Thoracic aorta (tissue), 2 donors: Measurements from ENCODE around the gene SMC4. TPM values are rescaled to one million over a fixed set of nuclear protein-coding genes. Genes with fewer than 3 reads are reported as not detected.
"Not testable (repeated sequence)": the region's sequence is repeated elsewhere in the genome, so short reads cannot be mapped to it uniquely, and the experiment has no call there.

Experiments
- ATAC-seq: fragments of 150-250 bp; one replicate; pipeline ENCODE4 v1.8.0; 2017; ENCODE audit warnings: low read depth; ENCODE audit not compliant: insufficient number of reproducible peaks, low FRiP score
- DNase-seq: peaks from one replicate; pipeline ENCODE4 v3.0.0-alpha.2; 2020; ENCODE audit warnings: low spot score
- H3K27ac ChIP-seq, 2 donors: fragments of 200-600 bp; sonication (generic); 1 replicate in 1 of 2; 2 replicates in 1 of 2; pipeline ENCODE4 v1.5.1; 2016; ENCODE audit warnings: mild to moderate bottlenecking in 2 of 2, moderate library complexity in 2 of 2
- H3K27me3 ChIP-seq: fragments of 200-600 bp; sonication (generic); replicated peaks from 2 replicates; pipeline ENCODE4 v1.6.0; 2016; ENCODE audit warnings: mild to moderate bottlenecking; ENCODE audit not compliant: insufficient read depth
- H3K36me3 ChIP-seq: fragments of 200-600 bp; sonication (generic); one replicate; pipeline ENCODE4 v1.5.1; 2016
- H3K4me1 ChIP-seq, 2 donors: fragments of 200-600 bp; sonication (generic); 1 replicate in 1 of 2; 2 replicates in 1 of 2; pipeline versions ENCODE4 v1.5.1 to v1.6.0; 2016; ENCODE audit warnings: low read depth in 2 of 2, mild to moderate bottlenecking in 1 of 2; ENCODE audit not compliant: control insufficient read depth in 1 of 2
- H3K4me3 ChIP-seq: fragments of 200-600 bp; sonication (generic); 2 replicates; pipeline ENCODE4 v1.5.1; 2016; ENCODE audit warnings: mild to moderate bottlenecking
- H3K9me3 ChIP-seq: fragments of 200-600 bp; sonication (generic); 2 replicates; pipeline ENCODE4 v1.5.1; 2016
- CTCF ChIP-seq: fragments of 200-600 bp; sonication (generic); IDR thresholded peaks from one replicate; pipeline ENCODE4 v1.5.1; 2019; ENCODE audit warnings: antibody characterized with exemption
- total RNA-seq, 2 donors: library from RNA; depleted of rRNA; stranded (reverse); fragments of >200 nt; gene quantifications; one replicate each; pipeline versions ENCODE4 v1.1.0 to v1.2.3, GENCODE V29; 2016

The SMC4 gene
- total RNA-seq, 2 donors from 2014 or later: 70.2 to 97.2 TPM

DNA sequence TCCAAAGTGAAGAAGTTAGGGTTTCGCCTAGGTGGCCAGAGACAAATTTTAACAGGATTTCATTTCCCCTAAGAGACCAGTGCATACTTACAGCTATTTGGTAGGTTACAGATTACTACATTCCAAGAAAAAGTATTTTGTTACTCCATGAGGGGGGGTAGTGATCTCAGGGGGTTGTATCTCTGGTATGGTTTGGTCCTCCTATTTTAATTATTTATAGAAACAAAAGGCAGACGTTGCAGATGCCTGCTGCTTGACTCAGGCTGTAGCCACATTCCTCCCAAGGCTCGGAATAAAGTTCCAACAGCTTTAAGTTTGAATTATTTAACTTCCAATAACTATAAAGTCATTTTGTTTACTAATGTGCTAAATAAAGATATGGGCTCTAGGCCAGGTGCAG lies 51.4 kb downstream of the SMC4 start:
- Histone ChIP-seq H3K27me3 (no peaks in the 10 kb centered on the region), H3K36me3 (no peaks in the 10 kb centered on the region), H3K4me3 (no peak overlapping the region), H3K4me1 (peaks cover 0 to 26% of the 10 kb centered on the region in 2 donors), H3K27ac (no peak overlapping the region), H3K9me3 (no peaks in the 10 kb centered on the region)
- no peak for ATAC-seq
- TF ChIP-seq CTCF: no peak
- no peak for DNase-seq

- Histone ChIP-seq H3K4me3 (no peak overlapping the region), H3K27ac (no peak overlapping the region), H3K4me1 (peaks cover 0 to 26% of the 10 kb centered on the region in 2 donors), H3K9me3 (no peaks in the 10 kb centered on the region), H3K36me3 (no peaks in the 10 kb centered on the region), H3K27me3 (no peaks in the 10 kb centered on the region)
- no peak for ATAC-seq
- TF ChIP-seq CTCF: no peak
- no peak for DNase-seq
These were observed 52.2 kb downstream of the SMC4 start for GRCh38 chr3:160451602-160452001.

DNA sequence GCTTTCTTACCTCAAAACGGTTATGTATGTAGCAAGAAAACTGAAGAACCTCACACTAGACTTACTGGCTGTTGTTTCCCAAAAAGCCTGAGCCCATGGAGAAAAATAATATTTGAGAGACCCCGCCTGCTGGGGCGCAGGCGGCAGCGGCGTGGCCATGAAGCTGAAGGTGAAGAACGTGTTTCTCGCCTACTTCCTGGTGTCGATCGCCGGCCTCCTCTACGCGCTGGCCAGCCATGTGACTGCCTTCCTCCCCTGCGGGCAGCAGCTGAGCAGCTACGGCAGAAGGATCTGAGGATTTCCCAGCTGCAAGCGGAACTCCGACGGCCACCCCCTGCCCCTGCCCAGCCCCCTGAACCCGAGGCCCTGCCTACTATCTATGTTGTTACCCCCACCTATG lies 52.8 kb downstream of the SMC4 start:
- H3K27ac ChIP-seq, ATAC-seq, H3K9me3 ChIP-seq, H3K4me3 ChIP-seq, H3K27me3 ChIP-seq, DNase-seq, H3K36me3 ChIP-seq: not testable (repeated sequence)
- H3K4me1 ChIP-seq: peaks cover 0 to 24% of the 10 kb centered on the region in 2 donors

- Histone ChIP-seq H3K27me3 (no peaks in the 10 kb centered on the region), H3K9me3 (no peaks in the 10 kb centered on the region), H3K4me3 (no peak overlapping the region), H3K36me3 (no peaks in the 10 kb centered on the region), H3K27ac (no peak overlapping the region), H3K4me1 (peaks cover 0 to 8% of the 10 kb centered on the region in 2 donors)
- TF ChIP-seq CTCF: no peak
- DNase-seq (no peak), ATAC-seq (no peak)
These were observed 55.5 kb downstream of the SMC4 start for GRCh38 chr3:160454995-160455394.

DNA sequence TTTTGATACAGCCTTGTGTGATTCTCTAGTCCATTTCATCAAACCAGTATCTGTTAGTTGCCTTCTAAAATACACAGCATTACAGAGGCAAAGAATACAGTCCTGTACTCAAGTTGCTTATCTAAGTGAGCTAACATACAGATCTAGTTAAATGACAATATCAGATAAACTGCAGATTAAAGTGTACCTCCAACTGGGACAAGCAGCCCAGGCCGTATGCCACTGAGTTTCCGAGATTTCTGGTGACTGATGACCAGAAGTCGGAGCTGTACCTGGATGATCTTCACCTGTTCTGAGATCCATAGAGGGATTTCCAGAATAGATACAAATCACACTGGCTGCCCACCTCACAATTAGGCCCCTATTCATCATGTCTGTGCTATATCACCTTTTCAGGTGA lies 56.4 kb downstream of the SMC4 start:
- Histone ChIP-seq H3K36me3 (no peaks in the 10 kb centered on the region), H3K4me3 (no peak overlapping the region), H3K27me3 (no peaks in the 10 kb centered on the region), H3K4me1 (no peaks in the 10 kb centered on the region), H3K27ac (no peak overlapping the region), H3K9me3 (no peaks in the 10 kb centered on the region)
- no peak for ATAC-seq
- no peak for DNase-seq
- TF ChIP-seq CTCF: no peak

DNA sequence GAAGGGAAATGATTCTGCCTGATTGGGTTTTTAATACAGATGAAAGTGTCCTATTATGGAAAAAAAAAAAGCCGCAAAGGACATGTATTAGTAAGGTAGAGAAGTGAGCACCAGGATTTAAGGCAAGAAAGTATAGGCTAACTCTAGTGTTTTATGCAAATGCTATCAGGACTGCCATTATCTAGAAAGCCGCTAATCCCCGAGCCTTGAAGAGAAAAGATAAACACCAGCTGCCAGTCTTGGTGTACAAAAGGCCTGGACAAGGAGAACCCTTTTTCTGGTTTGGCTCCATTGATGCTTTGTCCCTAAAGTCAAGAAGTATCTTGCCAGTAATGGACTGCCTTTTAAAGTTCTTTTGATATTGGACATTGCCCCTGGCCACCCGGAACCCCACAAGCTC lies 58.7 kb downstream of the SMC4 start:
- Histone ChIP-seq H3K9me3 (no peaks in the 10 kb centered on the region), H3K36me3 (no peaks in the 10 kb centered on the region), H3K4me1 (no peaks in the 10 kb centered on the region), H3K4me3 (no peak overlapping the region), H3K27me3 (no peaks in the 10 kb centered on the region), H3K27ac (no peak overlapping the region)
- no peak for DNase-seq
- TF ChIP-seq CTCF: no peak
- ATAC-seq: no peak
